ENCODE results near the gene DUT.

DNA sequence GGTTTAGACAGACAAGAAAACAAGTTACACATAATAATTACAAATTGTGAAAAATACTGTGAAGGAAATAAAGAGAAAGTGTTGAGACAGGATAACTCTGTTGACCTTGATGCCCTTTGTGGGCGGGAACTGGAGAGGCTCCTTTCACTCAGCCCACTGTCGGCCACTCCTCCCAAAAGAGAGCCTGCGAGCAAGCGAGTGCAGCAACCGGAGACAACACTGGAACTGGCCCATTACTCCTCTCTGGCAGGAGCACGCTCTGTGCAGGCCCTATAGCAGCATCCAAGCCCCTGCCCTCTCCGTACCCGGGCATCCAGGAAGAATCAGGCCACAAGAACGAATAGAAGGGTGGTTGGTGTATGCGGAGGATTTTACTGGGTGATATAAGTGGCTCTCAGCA, 16.2 kb upstream of the DUT start:
- TF ChIP-seq CTCF (IDR thresholded peaks at IDR 0.05) (no peak), POLR2A (IDR thresholded peaks at IDR 0.05) (no peak)
